Endothelial cell of hepatic sinusoid (primary cell): ENCODE results near the gene CDK5.
"Not testable (repeated sequence)": the region's sequence is repeated elsewhere in the genome, so short reads cannot be mapped to it uniquely, and the experiment has no call there.

Source experiments
- in situ Hi-C: cut with HindIII; loops from 2 replicates; pipeline ENCODE4 v1.10.0; 2017; ENCODE audit warnings: low sequenced_read_pairs

The CDK5 gene

DNA sequence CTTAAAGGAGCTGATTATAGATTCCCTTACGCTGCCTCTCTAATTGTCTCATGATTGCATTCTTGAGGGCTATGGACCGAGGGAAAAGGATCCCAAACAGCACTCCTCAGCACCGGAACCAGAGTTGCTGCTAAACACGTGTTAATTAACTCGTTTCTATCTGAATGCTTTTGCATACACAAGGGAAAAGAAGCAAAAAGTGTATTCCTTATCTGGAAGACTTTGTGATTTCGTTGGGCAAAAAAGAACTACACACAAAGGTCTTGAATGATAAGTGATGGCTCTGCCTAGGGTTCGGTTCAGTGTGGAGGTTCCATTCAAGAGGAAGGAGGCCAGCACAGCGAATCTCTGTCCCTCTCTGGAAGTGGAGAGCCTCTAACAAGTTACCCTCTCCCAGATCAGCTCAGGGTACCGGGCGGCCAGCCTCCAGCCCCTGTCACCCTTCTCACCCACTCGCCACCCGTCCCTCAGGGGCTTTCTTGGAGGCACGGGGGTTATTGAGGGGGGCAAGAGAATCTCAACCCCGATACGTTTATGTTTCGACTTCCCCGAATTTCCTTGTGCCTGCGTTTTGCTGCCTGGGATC lies 1.2 kb upstream of the CDK5 start:
- in situ Hi-C loops = no loop called here

- in situ Hi-C loops = no loop called here
These were observed 488 bp upstream of the CDK5 start for GRCh38 chr7:151057989-151058780.

DNA sequence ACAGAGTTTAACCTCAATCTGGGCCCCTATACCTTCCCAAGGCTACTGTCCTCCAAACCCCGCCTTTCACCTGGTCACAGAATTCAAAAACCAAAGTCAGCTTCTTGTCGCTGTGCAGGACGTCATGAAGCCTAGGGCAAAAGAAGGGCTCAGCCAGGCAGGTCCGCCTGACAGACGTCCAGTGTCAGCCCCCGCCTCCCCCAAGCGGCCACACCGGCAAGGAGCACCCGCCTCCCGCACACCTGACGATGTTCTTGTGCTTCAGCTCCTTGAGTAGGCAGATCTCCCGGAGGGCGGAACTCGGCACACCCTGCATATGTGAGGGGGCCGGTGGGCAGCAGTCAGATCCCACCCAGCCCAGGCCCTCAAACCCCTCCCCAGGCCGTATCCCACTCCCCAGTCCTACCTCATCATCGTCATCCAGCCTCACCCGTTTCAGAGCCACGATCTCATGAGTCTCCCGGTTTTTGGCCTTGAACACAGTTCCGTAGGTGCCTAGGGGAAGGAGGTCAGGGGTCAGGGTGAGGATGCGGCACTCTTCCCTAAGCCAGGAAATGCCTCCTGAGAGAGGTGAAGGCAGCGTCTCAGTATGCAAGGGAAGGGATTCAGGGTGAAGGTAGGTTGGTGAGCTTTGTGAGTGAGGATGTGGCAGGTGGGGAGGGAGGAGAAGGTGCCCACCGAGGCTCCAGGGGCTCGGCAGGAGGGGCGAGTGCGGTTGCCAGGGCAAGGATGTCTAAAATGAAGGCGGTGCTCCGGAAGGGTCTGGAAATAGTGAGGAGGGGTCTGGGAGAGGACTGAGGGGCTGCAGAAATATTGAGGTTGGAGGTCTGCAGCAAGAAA lies 811 bp downstream of the CDK5 start:
- in situ Hi-C loops = no loop called here

DNA sequence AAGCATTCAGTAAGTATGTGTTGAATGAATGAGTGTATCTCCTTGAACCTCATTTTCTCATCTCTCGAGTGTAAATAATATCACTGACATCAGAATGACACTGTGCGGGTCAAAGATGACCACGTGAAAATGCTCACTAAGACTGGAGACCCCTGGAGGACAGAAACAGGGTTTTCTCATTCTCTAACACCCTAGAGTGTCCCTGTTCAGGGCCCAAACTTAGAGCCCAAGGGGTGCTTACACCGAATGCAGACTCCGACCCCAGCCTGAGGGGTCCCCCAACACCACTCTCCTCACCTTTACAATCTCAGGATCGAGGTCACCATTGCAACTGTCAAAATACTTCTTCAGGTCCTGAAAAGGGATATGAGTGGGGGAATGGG lies 1.4 kb downstream of the CDK5 start:
- in situ Hi-C loops = no loop called here

DNA sequence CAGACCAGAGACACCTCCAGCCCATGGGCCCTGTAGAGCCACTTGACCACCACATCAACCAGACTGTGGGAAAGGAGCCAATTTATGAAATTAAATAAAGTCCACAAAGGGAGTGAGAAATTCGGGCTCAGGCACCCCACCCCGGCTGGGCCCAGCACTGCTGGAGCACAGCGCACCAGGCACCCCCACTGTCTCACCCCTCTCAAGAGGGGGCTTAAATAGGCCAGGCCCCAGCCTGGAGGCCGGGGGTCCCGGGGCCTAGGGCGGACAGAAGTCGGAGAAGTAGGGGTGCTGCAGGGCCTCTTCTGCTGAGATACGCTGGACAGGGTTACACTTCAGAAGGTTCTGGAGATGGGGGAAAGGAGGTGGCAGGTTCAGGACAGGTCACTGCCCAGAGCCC lies 3.9 kb downstream of the CDK5 start:
- in situ Hi-C loops = no loop called here

DNA sequence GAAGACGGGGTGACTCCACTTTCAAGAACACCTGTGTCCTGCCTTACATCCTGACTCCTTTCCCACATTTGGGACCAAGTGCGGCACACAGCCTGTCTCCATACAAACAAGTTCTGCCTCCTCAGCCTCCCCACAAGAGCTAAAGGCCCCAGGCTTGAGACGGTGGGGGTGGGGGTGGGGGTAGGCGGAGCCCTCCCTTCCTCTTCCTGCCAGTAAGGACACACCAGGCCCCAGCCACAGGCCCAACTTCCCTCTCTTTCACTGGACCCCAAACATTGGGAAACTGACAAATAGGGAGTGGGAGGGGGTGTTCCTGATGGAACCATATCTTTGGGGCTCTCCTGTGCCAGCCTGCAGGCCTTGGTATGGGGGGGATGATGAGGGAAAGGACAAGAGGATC lies 4.6 kb downstream of the CDK5 start:
- in situ Hi-C loops = no loop called here

- in situ Hi-C loops = no loop called here
These were observed 6.6 kb downstream of the CDK5 start for GRCh38 chr7:151051108-151051507.

DNA sequence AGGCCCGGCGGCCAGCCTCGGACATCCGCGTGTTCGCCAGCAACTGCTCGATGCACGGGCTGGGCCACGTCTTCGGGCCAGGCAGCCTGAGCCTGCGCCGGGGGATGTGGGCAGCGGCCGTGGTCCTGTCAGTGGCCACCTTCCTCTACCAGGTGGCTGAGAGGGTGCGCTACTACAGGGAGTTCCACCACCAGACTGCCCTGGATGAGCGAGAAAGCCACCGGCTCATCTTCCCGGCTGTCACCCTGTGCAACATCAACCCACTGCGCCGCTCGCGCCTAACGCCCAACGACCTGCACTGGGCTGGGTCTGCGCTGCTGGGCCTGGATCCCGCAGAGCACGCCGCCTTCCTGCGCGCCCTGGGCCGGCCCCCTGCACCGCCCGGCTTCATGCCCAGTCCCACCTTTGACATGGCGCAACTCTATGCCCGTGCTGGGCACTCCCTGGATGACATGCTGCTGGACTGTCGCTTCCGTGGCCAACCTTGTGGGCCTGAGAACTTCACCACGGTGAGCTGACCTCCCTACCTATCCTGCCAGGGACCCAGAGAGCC lies 8.7 kb downstream of the CDK5 start:
- in situ Hi-C loops = no loop called here

GRCh38 chr7:151047976-151048815 lies 9.5 kb downstream of the CDK5 start, which contains the start of gene ASIC3:
Gene ASIC3 (plus strand): TSS chr7:151048531. CDS start chr7:151048886, 355 bp downstream.
- in situ Hi-C loops = no loop called here

DNA sequence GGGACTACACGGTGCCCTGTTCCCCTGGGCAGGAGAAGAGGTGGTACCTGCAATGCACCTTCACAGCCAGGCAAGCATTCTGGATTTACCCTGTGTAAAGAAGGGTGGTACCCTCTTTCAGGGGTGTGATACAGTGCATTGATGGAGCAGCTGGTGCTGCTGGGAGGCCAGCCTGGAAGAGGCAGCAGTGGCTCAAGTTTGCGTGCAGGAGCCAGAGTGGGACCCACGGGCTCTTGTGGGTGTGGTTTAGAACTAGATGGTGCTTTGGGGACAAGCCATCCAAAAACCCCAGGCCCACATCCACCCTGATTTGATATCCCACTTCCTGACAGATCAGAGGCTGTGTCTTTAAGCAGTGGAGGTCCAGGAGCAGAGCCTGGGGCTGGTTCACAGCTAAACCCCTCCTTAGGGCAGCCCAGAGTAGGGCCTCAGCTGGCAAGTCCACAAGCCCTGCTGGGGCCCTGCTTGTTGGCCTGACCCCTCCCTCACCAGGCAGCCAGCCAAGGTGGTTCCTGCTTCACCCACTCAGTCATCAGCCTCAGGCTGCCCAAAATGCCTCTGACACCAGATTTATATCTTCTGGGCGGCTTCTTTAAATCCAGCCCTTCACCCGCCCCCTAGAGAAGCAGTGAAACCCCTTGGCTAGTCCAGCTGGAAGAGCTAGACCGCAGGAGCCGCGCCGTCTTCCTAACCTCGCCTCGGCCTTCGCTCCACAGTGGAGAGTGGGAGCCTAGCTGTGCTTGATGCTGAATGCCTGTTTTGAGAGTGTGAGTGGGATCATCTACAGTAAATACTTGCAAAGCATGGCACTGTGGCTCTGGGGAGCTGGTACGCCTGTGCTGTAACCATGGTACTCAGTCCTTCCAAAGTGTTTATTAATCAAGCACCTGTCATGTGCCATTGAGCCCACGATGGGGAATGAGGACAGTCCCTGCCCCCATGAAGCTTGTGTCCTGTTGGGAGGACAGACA lies 10.8 kb downstream of the CDK5 start:
- in situ Hi-C loops = no loop called here

DNA sequence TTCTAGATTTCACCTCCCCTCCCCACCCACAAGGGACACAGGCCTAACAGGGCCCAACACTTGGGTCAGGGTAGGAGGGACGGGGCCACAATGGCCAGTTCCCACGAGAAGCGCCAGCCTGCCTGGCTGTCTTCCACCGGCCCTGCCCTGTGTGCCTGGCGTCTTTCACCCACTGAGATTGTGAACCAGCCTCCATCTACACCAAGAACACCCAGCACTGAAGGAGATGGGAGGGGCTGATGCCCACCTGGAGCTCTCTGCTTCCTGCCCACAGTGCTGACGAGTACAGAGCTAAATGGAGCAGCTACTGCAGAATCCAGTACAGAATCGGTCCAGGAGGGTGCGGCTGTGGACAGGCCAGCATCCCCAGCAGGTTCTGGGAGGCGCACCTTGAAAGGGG lies 11.7 kb downstream of the CDK5 start:
- in situ Hi-C loops = no loop called here

- in situ Hi-C loops = no loop called here
These were observed 12.4 kb downstream of the CDK5 start for GRCh38 chr7:151045262-151045661.

DNA sequence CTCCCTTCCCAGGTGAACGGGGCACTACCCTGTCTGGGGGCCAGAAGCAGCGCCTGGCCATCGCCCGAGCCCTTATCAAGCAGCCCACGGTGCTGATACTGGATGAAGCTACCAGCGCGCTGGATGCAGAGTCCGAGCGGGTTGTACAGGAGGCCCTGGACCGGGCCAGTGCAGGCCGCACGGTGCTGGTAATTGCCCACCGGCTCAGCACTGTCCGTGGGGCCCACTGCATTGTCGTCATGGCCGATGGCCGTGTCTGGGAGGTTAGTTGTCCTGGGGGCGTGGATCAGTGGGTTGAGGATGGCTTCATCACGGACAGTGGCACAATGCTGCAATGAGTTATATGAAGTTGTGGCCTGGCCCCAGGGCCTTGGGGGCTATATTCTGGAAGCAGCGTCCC lies 13.7 kb downstream of the CDK5 start:
- in situ Hi-C loops = no loop called here

DNA sequence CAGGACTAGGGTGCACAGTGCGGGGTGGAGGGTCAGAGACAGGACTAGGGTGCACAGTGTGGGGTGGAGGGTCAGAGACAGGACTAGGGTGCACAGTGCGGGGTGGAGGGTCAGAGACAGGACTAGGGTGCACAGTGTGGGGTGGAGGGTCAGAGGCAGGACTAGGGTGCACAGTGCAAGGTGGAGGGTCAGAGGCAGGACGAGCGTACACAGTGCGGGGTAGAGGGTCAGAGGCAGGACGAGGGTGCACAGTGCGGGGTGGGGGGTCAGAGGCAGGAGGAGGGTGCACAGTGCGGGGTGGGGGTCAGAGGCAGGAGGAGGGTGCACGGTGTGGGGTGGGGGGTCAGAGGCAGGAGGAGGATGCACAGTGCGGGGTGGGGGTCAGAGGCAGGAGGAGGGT lies 14.2 kb downstream of the CDK5 start:
- in situ Hi-C loops = not testable (repeated sequence)

GRCh38 chr7:151040616-151041375 lies 16.9 kb downstream of the CDK5 start:
- in situ Hi-C loops = no loop called here

DNA sequence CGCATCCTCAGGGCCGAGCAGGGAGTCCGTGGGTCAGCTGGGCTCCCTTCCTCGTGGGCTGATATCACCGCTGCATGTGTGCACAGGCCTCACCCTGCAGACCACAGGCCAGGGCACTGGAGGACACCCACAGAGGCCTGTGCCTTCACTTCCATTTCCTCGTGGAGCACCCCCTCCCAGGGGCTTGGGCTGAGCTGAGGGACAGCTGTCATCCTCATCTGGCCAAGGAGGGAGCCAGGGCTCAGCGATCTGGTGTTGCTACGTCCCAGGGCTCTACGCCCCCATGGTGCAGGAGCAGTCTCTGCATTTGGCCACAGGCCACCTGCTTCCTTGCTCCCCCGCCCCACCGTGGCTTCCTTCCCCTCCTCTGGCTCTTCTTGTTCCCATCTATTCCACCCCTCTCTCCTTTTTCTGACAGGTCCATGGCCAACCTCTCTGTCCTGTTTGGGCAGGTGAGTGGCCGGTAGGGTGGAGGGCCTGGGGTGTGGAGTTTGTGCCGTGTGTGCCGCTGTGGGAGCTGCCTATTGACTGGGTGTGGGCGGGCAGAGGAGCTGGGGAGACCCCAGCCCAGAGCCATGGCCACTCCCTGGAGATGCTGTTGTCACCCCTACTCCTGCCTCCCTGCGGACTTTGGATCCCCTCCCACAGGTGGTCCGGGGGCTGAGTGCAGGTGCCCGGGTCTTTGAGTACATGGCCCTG lies 17.7 kb downstream of the CDK5 start:
- in situ Hi-C loops = no loop called here

GRCh38 chr7:151038951-151039849 lies 18.5 kb downstream of the CDK5 start:
- in situ Hi-C loops = no loop called here
